Vagina (tissue), 2 donors: ENCODE data around the gene KPNB1.

Experiments used
- POLR2A ChIP-seq, 2 donors: fragments of 450-650 bp; IDR thresholded peaks; one replicate each; pipeline ENCODE4 v1.6.1; 2017; ENCODE audit warnings: antibody characterized with exemption in 2 of 2, mild to moderate bottlenecking in 2 of 2, moderate library complexity in 2 of 2
- POLR2AphosphoS5 ChIP-seq, 2 donors: sonication (generic); formaldehyde crosslinking; IDR thresholded peaks; one replicate each; pipeline ENCODE4 v1.9.0; 2017; ENCODE audit warnings: antibody characterized with exemption in 2 of 2, mild to moderate bottlenecking in 2 of 2, low read depth in 1 of 2; ENCODE audit not compliant: insufficient read depth in 1 of 2

- TF ChIP-seq POLR2AphosphoS5 (IDR thresholded peaks at IDR 0.05; ENCODE audit: insufficient read depth in 1 of 2, low read depth in 1 of 2) = no peak
- TF ChIP-seq POLR2A (IDR thresholded peaks at IDR 0.05) = no peak
Observed at GRCh38 chr17:47629826-47630225, 19.9 kb upstream of the KPNB1 start.
